Measurements from ENCODE around the gene BLACAT1. TPM values are rescaled to one million over a fixed set of nuclear protein-coding genes. Genes with fewer than 3 reads are reported as not detected.

The BLACAT1 gene
- total and polyA plus RNA-seq, 4 donors, result 0.35 to 0.74 (median 0.58) TPM

DNA sequence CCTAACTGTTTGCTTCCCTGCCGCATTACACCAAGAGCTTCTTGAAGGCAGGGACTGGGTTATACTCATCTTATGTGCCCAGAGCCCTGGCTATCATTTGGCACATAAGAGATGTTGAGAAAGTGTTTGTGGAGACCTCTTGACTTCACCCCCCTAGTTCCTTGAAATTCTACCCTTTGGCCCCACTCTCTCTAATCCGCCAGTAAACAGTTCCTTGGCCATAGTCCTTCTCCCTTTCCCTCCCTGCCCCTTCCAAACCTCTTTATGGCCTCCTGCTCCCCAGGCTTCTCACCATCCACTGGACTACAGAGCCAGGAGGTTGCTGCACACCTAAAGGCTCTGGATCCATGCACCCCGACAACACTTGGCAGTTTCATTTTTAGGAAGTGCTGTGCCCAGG is 47.1 kb upstream of the BLACAT1 start:
- H3K27me3 ChIP-seq (ENCODE audit: control insufficient read depth in 3 of 3, insufficient read depth in 3 of 3, low read length in 2 of 3), result no peaks in the 10 kb centered on the region
- TF ChIP-seq, protein P1, sequence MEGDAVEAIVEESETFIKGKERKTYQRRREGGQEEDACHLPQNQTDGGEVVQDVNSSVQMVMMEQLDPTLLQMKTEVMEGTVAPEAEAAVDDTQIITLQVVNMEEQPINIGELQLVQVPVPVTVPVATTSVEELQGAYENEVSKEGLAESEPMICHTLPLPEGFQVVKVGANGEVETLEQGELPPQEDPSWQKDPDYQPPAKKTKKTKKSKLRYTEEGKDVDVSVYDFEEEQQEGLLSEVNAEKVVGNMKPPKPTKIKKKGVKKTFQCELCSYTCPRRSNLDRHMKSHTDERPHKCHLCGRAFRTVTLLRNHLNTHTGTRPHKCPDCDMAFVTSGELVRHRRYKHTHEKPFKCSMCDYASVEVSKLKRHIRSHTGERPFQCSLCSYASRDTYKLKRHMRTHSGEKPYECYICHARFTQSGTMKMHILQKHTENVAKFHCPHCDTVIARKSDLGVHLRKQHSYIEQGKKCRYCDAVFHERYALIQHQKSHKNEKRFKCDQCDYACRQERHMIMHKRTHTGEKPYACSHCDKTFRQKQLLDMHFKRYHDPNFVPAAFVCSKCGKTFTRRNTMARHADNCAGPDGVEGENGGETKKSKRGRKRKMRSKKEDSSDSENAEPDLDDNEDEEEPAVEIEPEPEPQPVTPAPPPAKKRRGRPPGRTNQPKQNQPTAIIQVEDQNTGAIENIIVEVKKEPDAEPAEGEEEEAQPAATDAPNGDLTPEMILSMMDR (IDR thresholded peaks at IDR 0.05; ENCODE audit: control extremely low read depth, extremely low read depth), result no peak
- WGBS, 2 donors, result 51 to 60% methylated on average over 3 of the region's 3 CpGs
- H3K9me3 ChIP-seq (ENCODE audit: control insufficient read depth in 4 of 4, insufficient read depth in 3 of 4, low read length in 3 of 4), result no peaks in the 10 kb centered on the region
- H3K4me1 ChIP-seq (ENCODE audit: control insufficient read depth in 5 of 5, insufficient read depth in 5 of 5, low read length in 5 of 5), result peaks cover 0 to 33% (median 9%) of the 10 kb centered on the region in 5 donors
- no peak overlapping the region for H3K4me3 ChIP-seq
- DNase-seq (no peak), ATAC-seq (ENCODE audit: insufficient read depth, low FRiP score) (no peak)
- no peak overlapping the region for H3K9ac ChIP-seq (ENCODE audit: insufficient read depth in 1 of 2, low read length in 2 of 2)
- H3K36me3 ChIP-seq (ENCODE audit: control insufficient read depth in 4 of 4, insufficient read depth in 4 of 4, low read length in 4 of 4), result no peaks in the 10 kb centered on the region
- no peak overlapping the region for H3K27ac ChIP-seq (ENCODE audit: low read depth in 1 of 2, low read length in 1 of 2)

DNA sequence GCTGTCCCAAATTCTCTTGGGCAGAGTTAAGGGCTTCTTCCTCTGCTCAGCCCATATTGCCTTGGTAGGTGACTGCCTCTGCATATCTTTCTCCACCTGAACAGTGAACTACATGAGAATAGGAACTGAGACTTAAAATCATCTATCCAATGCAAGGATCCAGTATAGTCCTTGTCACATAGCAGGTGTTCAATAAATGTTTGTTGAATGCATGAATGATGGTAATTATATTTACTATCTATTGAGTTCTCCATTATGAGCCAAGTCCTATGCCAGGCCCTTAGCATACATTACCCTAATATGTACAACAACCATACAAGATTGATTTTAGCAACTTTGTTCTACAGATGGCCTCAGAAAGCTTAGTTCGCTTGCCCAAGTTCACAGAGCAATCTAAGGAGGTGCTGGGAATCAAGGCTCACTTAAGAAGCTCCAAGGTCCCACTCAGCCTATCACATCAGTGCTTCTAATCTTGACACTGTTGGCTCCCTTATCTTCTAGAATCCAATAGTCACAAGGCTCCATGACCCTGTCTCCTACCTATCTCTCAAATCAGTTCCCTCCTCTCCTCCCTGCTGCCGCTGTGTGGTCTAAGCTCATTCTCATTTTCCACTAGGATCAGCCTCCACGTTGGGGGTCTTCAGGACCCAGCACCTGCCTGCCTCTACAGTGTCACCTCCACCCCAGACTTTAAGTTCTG is 46.4 kb upstream of the BLACAT1 start:
- TF ChIP-seq, protein P1 (IDR thresholded peaks at IDR 0.05; ENCODE audit: control extremely low read depth, extremely low read depth), result no peak
- Histone ChIP-seq H3K9ac (ENCODE audit: insufficient read depth in 1 of 2, low read length in 2 of 2) (no peak overlapping the region), H3K27me3 (ENCODE audit: control insufficient read depth in 3 of 3, insufficient read depth in 3 of 3, low read length in 2 of 3) (no peaks in the 10 kb centered on the region), H3K27ac (ENCODE audit: low read depth in 1 of 2, low read length in 1 of 2) (no peak overlapping the region), H3K36me3 (ENCODE audit: control insufficient read depth in 4 of 4, insufficient read depth in 4 of 4, low read length in 4 of 4) (no peaks in the 10 kb centered on the region), H3K9me3 (ENCODE audit: control insufficient read depth in 4 of 4, insufficient read depth in 3 of 4, low read length in 3 of 4) (no peaks in the 10 kb centered on the region), H3K4me1 (ENCODE audit: control insufficient read depth in 5 of 5, insufficient read depth in 5 of 5, low read length in 5 of 5) (peaks cover 0 to 33% (median 9%) of the 10 kb centered on the region in 5 donors), H3K4me3 (no peak overlapping the region)
- DNase-seq (no peak), ATAC-seq (ENCODE audit: insufficient read depth, low FRiP score) (no peak)
- 88 to 92% methylated on average over 3 of the region's 3 CpGs for WGBS, 2 donors

DNA sequence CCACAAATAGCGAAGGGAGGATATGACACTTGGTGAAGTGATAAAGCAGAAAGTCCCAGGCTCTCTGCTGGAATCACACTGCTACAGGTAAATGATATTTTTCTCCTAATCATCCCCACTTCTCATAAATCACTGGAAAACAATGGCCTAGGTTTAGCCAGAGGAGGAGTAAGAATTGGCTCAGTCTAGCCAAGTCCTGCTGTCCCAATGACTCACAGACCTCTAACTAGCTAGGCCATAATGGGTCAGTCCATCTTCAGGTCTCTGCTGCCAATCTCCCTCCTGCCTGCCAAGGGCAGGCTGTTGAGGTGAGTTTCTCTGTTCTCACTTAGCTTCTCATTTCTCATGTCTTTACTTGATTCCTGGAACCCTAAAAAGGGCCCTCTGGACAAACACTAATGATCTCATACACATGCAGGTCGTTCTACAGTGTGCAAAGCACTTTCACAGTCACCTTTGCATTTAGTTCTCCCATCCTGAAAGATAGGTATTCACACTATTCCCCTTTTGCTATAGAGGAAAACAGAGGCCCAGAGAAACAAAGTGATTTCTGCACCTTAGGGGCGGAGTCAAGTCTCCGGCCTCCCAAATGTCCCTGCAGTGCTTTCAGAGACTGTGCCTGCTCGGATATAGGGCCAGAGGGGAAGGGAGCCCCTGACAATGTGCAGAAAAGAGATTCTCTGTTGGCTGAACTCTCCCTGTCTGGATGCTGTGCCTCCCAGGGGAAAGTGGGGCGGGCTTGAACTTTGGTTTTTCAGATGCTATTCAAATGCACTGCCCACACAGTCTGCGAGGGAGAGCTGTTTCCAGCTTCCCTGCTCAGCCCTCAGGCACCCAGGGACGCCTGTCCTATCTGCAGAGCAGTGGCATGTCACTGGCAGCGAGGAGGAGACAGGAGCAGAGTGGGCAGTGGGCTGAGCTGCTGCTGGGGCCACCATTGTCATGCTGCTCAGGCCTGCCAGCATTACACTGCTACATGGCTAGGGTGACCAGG is 44.7 kb upstream of the BLACAT1 start:
- no peak overlapping the region for H3K9ac ChIP-seq (ENCODE audit: insufficient read depth in 1 of 2, low read length in 2 of 2)
- H3K9me3 ChIP-seq (ENCODE audit: control insufficient read depth in 4 of 4, insufficient read depth in 3 of 4, low read length in 3 of 4), result no peaks in the 10 kb centered on the region
- no peaks in the 10 kb centered on the region for H3K36me3 ChIP-seq (ENCODE audit: control insufficient read depth in 4 of 4, insufficient read depth in 4 of 4, low read length in 4 of 4)
- TF ChIP-seq, protein P1 (IDR thresholded peaks at IDR 0.05; ENCODE audit: control extremely low read depth, extremely low read depth), result no peak
- H3K27me3 ChIP-seq (ENCODE audit: control insufficient read depth in 3 of 3, insufficient read depth in 3 of 3, low read length in 2 of 3), result no peaks in the 10 kb centered on the region
- no peak overlapping the region for H3K4me3 ChIP-seq
- no peak for DNase-seq
- no peak for ATAC-seq (ENCODE audit: insufficient read depth, low FRiP score)
- WGBS, 2 donors, result 77 to 87% methylated on average over 9 of the region's 9 CpGs
- H3K27ac ChIP-seq (ENCODE audit: low read depth in 1 of 2, low read length in 1 of 2), result no peak overlapping the region
- peaks cover 0 to 34% (median 4%) of the 10 kb centered on the region in 5 donors for H3K4me1 ChIP-seq (ENCODE audit: control insufficient read depth in 5 of 5, insufficient read depth in 5 of 5, low read length in 5 of 5)

Data from lung (tissue), 12 donors.